Uterus (tissue), 4 donors: ENCODE results near the gene SLC9C2. TPM values are rescaled to one million over a fixed set of nuclear protein-coding genes. Genes with fewer than 3 reads are reported as not detected.

Experiments
- DNase-seq, 2 donors: peaks; one replicate each; pipeline ENCODE4 v3.0.0-alpha.2; 2019 to 2020
- H3K27ac ChIP-seq, 2 donors: fragments of 200-600 bp; sonication (generic); 1 replicate in 1 of 2; 2 replicates in 1 of 2; pipeline ENCODE4 v1.5.1; 2016 to 2018
- H3K27me3 ChIP-seq, 2 donors: fragments of 200-600 bp; sonication (generic); one replicate each; pipeline ENCODE4 v1.5.1; 2018 to 2019; ENCODE audit warnings: control low read depth in 1 of 2
- H3K36me3 ChIP-seq, 2 donors: fragments of 200-600 bp; sonication (generic); one replicate each; pipeline ENCODE4 v1.5.1; 2019; ENCODE audit warnings: control low read depth in 1 of 2
- H3K4me1 ChIP-seq, 2 donors: fragments of 200-600 bp; sonication (generic); one replicate each; pipeline ENCODE4 v1.5.1; 2018 to 2019; ENCODE audit warnings: control low read depth in 1 of 2
- H3K4me3 ChIP-seq, 2 donors: fragments of 200-600 bp; sonication (generic); 1 replicate in 1 of 2; 2 replicates in 1 of 2; pipeline ENCODE4 v1.5.1; 2018 to 2019; ENCODE audit warnings: mild to moderate bottlenecking in 1 of 2
- H3K9me3 ChIP-seq, 2 donors: fragments of 200-600 bp; sonication (generic); one replicate each; pipeline ENCODE4 v1.5.1; 2019; ENCODE audit warnings: control low read depth in 1 of 2
- CTCF ChIP-seq, 4 experiments: fragments of 200-600 bp in 2 of 4; fragments of 450-650 bp in 2 of 4; sonication (generic) in 2 of 4; IDR thresholded peaks; one replicate each; pipeline ENCODE4 v1.5.1; 2016 to 2019; ENCODE audit warnings: antibody characterized with exemption in 4 of 4, mild to moderate bottlenecking in 2 of 4, moderate library complexity in 1 of 4
- POLR2A ChIP-seq, 2 donors: fragments of 450-650 bp; IDR thresholded peaks; one replicate each; pipeline ENCODE4 v1.6.1; 2016; ENCODE audit warnings: antibody characterized with exemption in 2 of 2, mild to moderate bottlenecking in 1 of 2, moderate library complexity in 1 of 2
- intact Hi-C: fragments of 100-400 bp; cut with DNase I; formaldehyde crosslinking; loops from one replicate; pipeline ENCODE4 v1.15.1; 2023; ENCODE audit warnings: low total_unique reads
- total RNA-seq, 4 donors: library from RNA; depleted of rRNA in 3 of 4; stranded (reverse); fragments of >200 nt in 3 of 4; gene quantifications; one replicate each; pipeline versions ENCODE4 v1.1.0 to v1.2.4, GENCODE V29; 2014 to 2023
- donor health status: DM: yes; HTN: yes; CAD: no.

The SLC9C2 gene
- total RNA-seq, 4 donors from 2014 or later = 0.83 TPM; not detected in 3

- no peak for TF ChIP-seq CTCF (IDR thresholded peaks at IDR 0.05)
- TF ChIP-seq POLR2A (IDR thresholded peaks at IDR 0.05) = no peak
Measured at GRCh38 chr1:173484276-173484675, 118.6 kb downstream of the SLC9C2 start.

DNA sequence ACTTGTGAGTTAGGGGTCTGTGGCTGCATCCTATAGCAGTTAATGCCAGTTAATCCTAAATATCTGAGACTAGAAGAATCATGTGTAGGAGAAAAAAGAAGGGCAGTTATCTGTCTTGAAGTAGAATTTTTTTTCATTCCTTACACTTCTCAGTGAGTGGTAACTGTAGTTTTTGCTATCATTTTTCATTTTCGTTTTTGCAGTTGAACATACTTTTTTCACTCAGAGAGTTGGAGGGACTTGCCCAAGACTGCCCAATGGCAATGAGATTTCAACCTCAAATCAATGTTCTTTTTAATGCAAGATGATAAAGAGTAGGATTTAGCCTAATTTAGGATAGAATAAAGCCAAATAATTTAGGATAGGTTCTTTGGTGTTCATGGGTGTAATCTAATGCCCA, 120.2 kb downstream of the SLC9C2 start:
- no peak for DNase-seq
- H3K4me3 ChIP-seq = no peak overlapping the region
- TF ChIP-seq POLR2A (IDR thresholded peaks at IDR 0.05) (no peak), CTCF (IDR thresholded peaks at IDR 0.05) (no peak)
- no peaks in the 10 kb centered on the region for H3K9me3 ChIP-seq
- intact Hi-C loops = no loop called here
- no peaks in the 10 kb centered on the region for H3K36me3 ChIP-seq
- no peak overlapping the region for H3K27ac ChIP-seq
- no peaks in the 10 kb centered on the region for H3K27me3 ChIP-seq
- peaks cover 0 to 9% of the 10 kb centered on the region in 2 donors for H3K4me1 ChIP-seq

More at GRCh38 chr1:173484276-173484675, 118.6 kb downstream of the SLC9C2 start:
- H3K36me3 ChIP-seq = no peaks in the 10 kb centered on the region
- no peak overlapping the region for H3K27ac ChIP-seq
- H3K4me3 ChIP-seq = no peak overlapping the region
- H3K9me3 ChIP-seq = no peaks in the 10 kb centered on the region
- no peaks in the 10 kb centered on the region for H3K27me3 ChIP-seq
- H3K4me1 ChIP-seq = peaks cover 0 to 4% of the 10 kb centered on the region in 2 donors
- intact Hi-C loops = no loop called here
- DNase-seq = no peak

GRCh38 chr1:173481195-173481772, 121.6 kb downstream of the SLC9C2 start:
- Histone ChIP-seq H3K27ac (no peak overlapping the region), H3K36me3 (no peaks in the 10 kb centered on the region), H3K4me1 (peaks cover 0 to 9% of the 10 kb centered on the region in 2 donors), H3K9me3 (no peaks in the 10 kb centered on the region), H3K27me3 (no peaks in the 10 kb centered on the region), H3K4me3 (no peak overlapping the region)
- TF ChIP-seq POLR2A (IDR thresholded peaks at IDR 0.05) (no peak), CTCF (IDR thresholded peaks at IDR 0.05) (no peak)
- intact Hi-C loops = no loop called here
- no peak for DNase-seq

- Histone ChIP-seq H3K27ac (peak overlapping the region in 1 of 2 donors; percentile 40), H3K36me3 (no peaks in the 10 kb centered on the region), H3K9me3 (no peaks in the 10 kb centered on the region), H3K27me3 (no peaks in the 10 kb centered on the region), H3K4me3 (peak overlapping the region in 1 of 2 donors; percentile 87), H3K4me1 (peaks cover 0 to 9% of the 10 kb centered on the region in 2 donors)
- TF ChIP-seq POLR2A (IDR thresholded peaks at IDR 0.05) = no peak
- DNase-seq = no peak
- intact Hi-C loops = no loop called here
Measured at GRCh38 chr1:173479649-173480048, 123.2 kb downstream of the SLC9C2 start.

DNA sequence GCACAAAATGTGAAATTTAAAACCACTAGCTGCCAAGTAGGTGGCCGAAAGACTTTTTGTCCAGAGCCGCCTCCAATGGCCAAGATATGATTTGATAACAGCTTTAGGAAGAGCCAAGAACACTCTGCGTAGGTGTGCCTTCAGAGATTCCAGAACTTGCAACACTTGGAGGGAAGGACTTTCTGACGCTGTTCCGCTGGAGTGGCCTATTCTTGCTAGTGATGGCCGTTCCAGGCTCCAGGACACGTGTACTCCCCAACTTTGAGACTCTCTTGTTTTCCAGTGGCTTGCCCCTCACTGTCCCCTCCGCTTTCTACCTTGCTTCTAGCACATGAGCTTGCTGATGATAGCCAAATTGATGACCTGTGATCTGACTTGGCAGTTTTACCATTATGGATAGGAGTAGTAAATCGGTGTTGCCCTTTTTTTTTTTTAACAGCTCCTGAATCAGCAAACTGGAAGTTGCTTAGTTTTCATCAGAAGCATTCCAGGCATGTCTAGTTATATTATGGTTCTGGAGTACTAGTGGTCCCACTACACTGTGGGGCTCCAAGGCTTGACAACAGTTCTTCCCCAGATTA, 124.7 kb downstream of the SLC9C2 start:
- TF ChIP-seq POLR2A (IDR thresholded peaks at IDR 0.05) (peak; percentile 19 to 45), CTCF (IDR thresholded peaks at IDR 0.05) (no peak)
- intact Hi-C loops = no loop called here
- Histone ChIP-seq H3K27me3 (no peaks in the 10 kb centered on the region), H3K4me1 (peaks cover 0 to 9% of the 10 kb centered on the region in 2 donors), H3K36me3 (no peaks in the 10 kb centered on the region), H3K27ac (peak overlapping the region; percentile 95 to 99), H3K4me3 (peak overlapping the region; percentile 87 to 89), H3K9me3 (no peaks in the 10 kb centered on the region)
- DNase-seq = peak; percentile 62 to 71
